A549 (cell line): ENCODE results near the gene CCR2. TPM values are rescaled to one million over a fixed set of nuclear protein-coding genes. Genes with fewer than 3 reads are reported as not detected.

ENCODE experiments used
- ATAC-seq, 2 experiments: fragments of 200-7000 bp in 1 of 2; fragments of >200 bp in 1 of 2; cut with Nextera tagmentation in 1 of 2; cut with Tn5 transposase in 1 of 2; 3 replicates each; pipeline versions ENCODE4 v1.8.0 to v1.9.1; 2018 to 2020; ENCODE audit warnings: mild to moderate bottlenecking in 1 of 2, moderate library complexity in 1 of 2
- CTCF ChIA-PET: fragments of 300-600 bp; sonication (Branson Sonifier 250); formaldehyde crosslinking; extraction: SDS; loops from one replicate; lab custom pipeline; 2021; ENCODE audit warnings: antibody characterized with exemption, inconsistent platforms; lab: Yijun Ruan, JAX
- POLR2A ChIA-PET: fragments of 350-600 bp; formaldehyde crosslinking; extraction: SDS; loops from one replicate; lab custom pipeline; 2021; ENCODE audit warnings: antibody characterized with exemption, inconsistent platforms; lab: Yijun Ruan, JAX
- DNase-seq, 2 experiments: peaks; one replicate each; pipeline versions ENCODE4 v3.0.0 to v3.0.0-alpha.2; 2011 to 2016; ENCODE audit warnings: low read depth in 1 of 2, low spot score in 1 of 2
- FAIRE-seq: peaks from 2 replicates; lab custom pipeline; 2011; peaks lifted over from hg19 to GRCh38; lab: Jason Lieb, UNC
- H3K27ac ChIP-seq, 2 experiments: fragments of >200 bp; sonication (Bioruptor Twin); formaldehyde crosslinking; 3 replicates each; pipeline ENCODE4 v1.5.1; 2016 to 2017
- H3K4me1 ChIP-seq: fragments of >200 bp; sonication (Bioruptor Twin); formaldehyde crosslinking; 3 replicates; pipeline ENCODE4 v1.6.1; 2016
- H3K4me2 ChIP-seq: fragments of >200 bp; sonication (Bioruptor Twin); formaldehyde crosslinking; 3 replicates; pipeline ENCODE4 v1.6.1; 2016
- H3K4me3 ChIP-seq: fragments of >200 bp; sonication (Bioruptor Twin); formaldehyde crosslinking; 3 replicates; pipeline ENCODE4 v1.5.1; 2016
- H3K9me3 ChIP-seq: fragments of >200 bp; sonication (Bioruptor Twin); formaldehyde crosslinking; 3 replicates; pipeline ENCODE4 v1.6.1; 2016
- BHLHE40 ChIP-seq: IDR thresholded peaks from 2 replicates; pipeline ENCODE4 v1.6.1; 2012; ENCODE audit warnings: low read depth, low read length, inconsistent platforms
- CBX8 ChIP-seq: fragments of 200-600 bp; sonication (generic); IDR thresholded peaks from 2 replicates; pipeline ENCODE4 v1.6.1; 2016
- CEBPB ChIP-seq, 2 experiments: fragments of >200 bp in 1 of 2; sonication (Bioruptor Twin) in 1 of 2; formaldehyde crosslinking in 1 of 2; IDR thresholded peaks; 2 replicates each; pipeline ENCODE4 v1.6.1; 2012 to 2016
- CHD4 ChIP-seq: fragments of 200-600 bp; sonication (generic); IDR thresholded peaks from 2 replicates; pipeline ENCODE4 v1.6.1; 2016; ENCODE audit warnings: antibody characterized with exemption, mild to moderate bottlenecking, borderline replicate concordance
- EHF ChIP-seq: fragments of 250-450 bp; sonication (Bioruptor Pico); IDR thresholded peaks from 2 replicates; pipeline ENCODE4 v1.5.0; 2020; ENCODE audit warnings: mild to moderate bottlenecking
- EP300 ChIP-seq, 2 experiments: fragments of >200 bp; sonication (Bioruptor Twin); formaldehyde crosslinking; IDR thresholded peaks; 2 replicates in 1 of 2; 3 replicates in 1 of 2; pipeline ENCODE4 v1.6.1; 2016 to 2017
- ESRRA ChIP-seq: fragments of 150-350 bp; IDR thresholded peaks from 2 replicates; pipeline ENCODE4 v1.6.1; 2014; ENCODE audit warnings: mild to moderate bottlenecking, low read length, borderline replicate concordance
- FOSL2 ChIP-seq, 2 experiments: fragments of 450-650 bp in 1 of 2; fragments of >200 bp in 1 of 2; sonication (Bioruptor Twin) in 1 of 2; formaldehyde crosslinking; IDR thresholded peaks; 2 replicates each; pipeline versions ENCODE4 v1.5.0 to v1.6.1; 2016 to 2020; ENCODE audit warnings: mild to moderate bottlenecking in 1 of 2, moderate library complexity in 1 of 2
- FOXS1 ChIP-seq: fragments of 250-450 bp; sonication (Bioruptor Pico); IDR thresholded peaks from 2 replicates; pipeline ENCODE4 v1.5.0; 2020; ENCODE audit warnings: mild to moderate bottlenecking, moderate library complexity
- HDAC2 ChIP-seq: fragments of 200-600 bp; sonication (generic); IDR thresholded peaks from 2 replicates; pipeline ENCODE4 v1.6.1; 2016
- HEYL ChIP-seq: fragments of 250-450 bp; sonication (Bioruptor Pico); IDR thresholded peaks from 2 replicates; pipeline ENCODE4 v1.8.0; 2021; ENCODE audit warnings: mild to moderate bottlenecking, moderate library complexity
- HMGXB4 ChIP-seq: fragments of 250-450 bp; sonication (Bioruptor Pico); IDR thresholded peaks from 2 replicates; pipeline ENCODE4 v1.5.0; 2021; ENCODE audit warnings: mild to moderate bottlenecking, moderate library complexity, borderline replicate concordance
- HOXA7 ChIP-seq: fragments of 250-450 bp; sonication (Bioruptor Pico); IDR thresholded peaks from 2 replicates; pipeline ENCODE4 v1.5.0; 2020; ENCODE audit warnings: mild to moderate bottlenecking, moderate library complexity
- HOXB5 ChIP-seq: fragments of 250-450 bp; sonication (Bioruptor Pico); IDR thresholded peaks from 2 replicates; pipeline ENCODE4 v1.5.0; 2020; ENCODE audit warnings: mild to moderate bottlenecking, moderate library complexity
- JUN ChIP-seq, 2 experiments: fragments of >200 bp; sonication (Bioruptor Twin); formaldehyde crosslinking; IDR thresholded peaks; 2 replicates in 1 of 2; 3 replicates in 1 of 2; pipeline ENCODE4 v1.6.1; 2016 to 2017
- JUNB ChIP-seq: fragments of >200 bp; sonication (Bioruptor Twin); formaldehyde crosslinking; IDR thresholded peaks from 2 replicates; pipeline ENCODE4 v1.6.1; 2016
- MAFK ChIP-seq: fragments of 450-650 bp; IDR thresholded peaks from 2 replicates; pipeline ENCODE4 v1.6.1; 2014; ENCODE audit not compliant: partially characterized antibody
- MAX ChIP-seq: IDR thresholded peaks from 2 replicates; pipeline ENCODE4 v1.6.1; 2012
- MAZ ChIP-seq: fragments of 150-350 bp; IDR thresholded peaks from 2 replicates; pipeline ENCODE4 v1.6.1; 2014; ENCODE audit warnings: antibody characterized with exemption, low read depth, low read length, borderline replicate concordance
- NPAS2 ChIP-seq: fragments of 250-450 bp; sonication (Bioruptor Pico); IDR thresholded peaks from 2 replicates; pipeline ENCODE4 v1.8.0; 2022; ENCODE audit warnings: mild to moderate bottlenecking, moderate library complexity, borderline replicate concordance
- NR3C1 ChIP-seq: fragments of >200 bp; sonication (Bioruptor Twin); formaldehyde crosslinking; IDR thresholded peaks from 3 replicates; pipeline ENCODE4 v1.6.1; 2017
- PBX3 ChIP-seq: IDR thresholded peaks from 2 replicates; pipeline ENCODE4 v1.6.1; 2012
- PHF8 ChIP-seq: fragments of 200-600 bp; sonication (generic); IDR thresholded peaks from 2 replicates; pipeline ENCODE4 v1.6.1; 2016; ENCODE audit warnings: low read depth, mild to moderate bottlenecking, antibody characterized with exemption, moderate library complexity, borderline replicate concordance
- RAD21 ChIP-seq, 2 experiments: fragments of >200 bp in 1 of 2; sonication (Bioruptor Twin) in 1 of 2; formaldehyde crosslinking in 1 of 2; IDR thresholded peaks in 1 of 2; conservative IDR thresholded peaks in 1 of 2; 2 replicates in 1 of 2; 3 replicates in 1 of 2; pipeline ENCODE4 v1.6.1; 2012 to 2018; ENCODE audit warnings: inconsistent platforms in 1 of 2
- REST ChIP-seq: fragments of 200-600 bp; sonication (generic); IDR thresholded peaks from 2 replicates; pipeline ENCODE4 v1.6.1; 2016; ENCODE audit warnings: antibody characterized with exemption, mild to moderate bottlenecking, moderate library complexity
- SMC3 ChIP-seq: fragments of >200 bp; sonication (Bioruptor Twin); formaldehyde crosslinking; IDR thresholded peaks from 3 replicates; pipeline ENCODE4 v1.6.1; 2018; ENCODE audit warnings: inconsistent platforms
- ZFP36 ChIP-seq: fragments of 450-650 bp; IDR thresholded peaks from 2 replicates; pipeline ENCODE4 v1.6.1; 2014; ENCODE audit warnings: borderline replicate concordance; ENCODE audit not compliant: partially characterized antibody
- ZSCAN20 ChIP-seq: fragments of 250-450 bp; sonication (Bioruptor Pico); IDR thresholded peaks from 2 replicates; pipeline ENCODE4 v1.8.0; 2022; ENCODE audit warnings: mild to moderate bottlenecking, moderate library complexity
- WGBS: methylation state at CpG from one replicate; pipeline ENCODE4 v1.1.6; 2017; ENCODE audit errors: missing lambda C conversion rate; 5-methylcytosine and 5-hydroxymethylcytosine counted together
- polyA plus RNA-seq, 4 experiments: library from polyadenylated mRNA; depleted of rRNA in 3 of 4; stranded (reverse); fragments of >200 nt; fragmentation: RNase III in 1 of 4; extraction: RNeasy Plus Mini Kit Qiagen cat#74134 plus additional on column Dnase treatment in 1 of 4; gene quantifications; 2 replicates in 3 of 4; 3 replicates in 1 of 4; pipeline ENCODE4 v1.2.3, GENCODE V29; 2011 to 2017

CCR2 gene
- polyA plus RNA-seq, 2 of the 4 experiments (the other 2 are of a cell fraction): not detected

GRCh38 chr3:46350262-46350565 is 3.7 kb upstream of the CCR2 start:
- 0% methylated on average over 1 of the region's 1 CpG for WGBS
- Histone ChIP-seq H3K4me3 (no peak overlapping the region), H3K27ac (no peak overlapping the region), H3K9me3 (no peaks in the 10 kb centered on the region), H3K4me1 (no peaks in the 10 kb centered on the region), H3K4me2 (no peak overlapping the region)
- CTCF ChIA-PET: no interaction called here
- FAIRE-seq (no peak), DNase-seq (no peak), ATAC-seq (no peak)
- POLR2A ChIA-PET: no interaction called here
- TF ChIP-seq JUN (IDR thresholded peaks at IDR 0.05): no peak
- no peak for TF ChIP-seq HEYL (CRISPR knock-in tag)
- TF ChIP-seq NPAS2: no peak
- TF ChIP-seq PHF8: no peak
- no peak for TF ChIP-seq SMC3
- TF ChIP-seq BHLHE40: no peak
- no peak for TF ChIP-seq EHF (CRISPR knock-in tag)
- TF ChIP-seq ZFP36: no peak
- no peak for TF ChIP-seq HOXB5
- TF ChIP-seq FOXS1 (CRISPR knock-in tag): no peak
- TF ChIP-seq PBX3: no peak
- no peak for TF ChIP-seq HOXA7
- TF ChIP-seq MAFK: no peak
- TF ChIP-seq MAZ: no peak
- no peak for TF ChIP-seq FOSL2 (IDR thresholded peaks at IDR 0.05)
- no peak for TF ChIP-seq FOSL2 (CRISPR knock-in tag; IDR thresholded peaks at IDR 0.05)
- no peak for TF ChIP-seq HMGXB4 (CRISPR knock-in tag)
- no peak for TF ChIP-seq ESRRA
- TF ChIP-seq HDAC2: no peak

GRCh38 chr3:46351646-46352045 is 2.3 kb upstream of the CCR2 start:
- H3K9me3 ChIP-seq: no peaks in the 10 kb centered on the region
- TF ChIP-seq HEYL (CRISPR knock-in tag) (no peak), ZSCAN20 (CRISPR knock-in tag) (no peak), HMGXB4 (CRISPR knock-in tag) (no peak), MAX (no peak), HOXB5 (no peak), NPAS2 (no peak), ESRRA (no peak)
- no peak overlapping the region for H3K4me3 ChIP-seq
- H3K27ac ChIP-seq: no peak overlapping the region
- ChIA-PET CTCF (no interaction called here), POLR2A (no interaction called here)
- no peak overlapping the region for H3K4me2 ChIP-seq
- DNase-seq: no peak
- FAIRE-seq: no peak
- 39% methylated on average over 3 of the region's 3 CpGs for WGBS
- H3K4me1 ChIP-seq: no peaks in the 10 kb centered on the region
- no peak for ATAC-seq

GRCh38 chr3:46353090-46353489 is 821 bp upstream of the CCR2 start:
- Histone ChIP-seq H3K4me2 (no peak overlapping the region), H3K4me1 (no peaks in the 10 kb centered on the region), H3K4me3 (no peak overlapping the region), H3K9me3 (no peaks in the 10 kb centered on the region), H3K27ac (no peak overlapping the region)
- FAIRE-seq: no peak
- ATAC-seq: no peak
- WGBS: 3% methylated on average over 4 of the region's 4 CpGs
- ChIA-PET POLR2A (no interaction called here), CTCF (interaction anchor here (0.6 kb wide), 1 partner anchor 69 kb away, joined by 3 read pairs; no protein-coding TSS in a partner anchor)
- DNase-seq: no peak
- TF ChIP-seq EP300 (IDR thresholded peaks at IDR 0.05) (no peak), CHD4 (no peak), NR3C1 (no peak), CBX8 (no peak), REST (no peak), CEBPB (IDR thresholded peaks at IDR 0.05) (no peak), ESRRA (no peak), RAD21 (conservative IDR thresholded peaks at IDR 0.05 in 1 of 2, IDR thresholded peaks at IDR 0.05 in 1 of 2) (no peak), JUNB (no peak)
